OCI-LY7 (cell line): Measurements from ENCODE around the gene MCHR1.

ENCODE experiments used
- CTCF ChIP-seq: fragments of 200-600 bp; sonication (generic); conservative IDR thresholded peaks from 2 replicates; pipeline ENCODE4 v1.5.1; 2014; ENCODE audit warnings: mild to moderate bottlenecking, antibody characterized with exemption, low read length, moderate library complexity, mixed read lengths
- EZH2phosphoT487 ChIP-seq: fragments of 200-600 bp; sonication (generic); IDR thresholded peaks from 2 replicates; pipeline ENCODE4 v1.6.1; 2018; ENCODE audit warnings: low read depth, borderline replicate concordance, mild to moderate bottlenecking, mixed run types, antibody characterized with exemption, low read length, moderate library complexity, mixed read lengths

DNA sequence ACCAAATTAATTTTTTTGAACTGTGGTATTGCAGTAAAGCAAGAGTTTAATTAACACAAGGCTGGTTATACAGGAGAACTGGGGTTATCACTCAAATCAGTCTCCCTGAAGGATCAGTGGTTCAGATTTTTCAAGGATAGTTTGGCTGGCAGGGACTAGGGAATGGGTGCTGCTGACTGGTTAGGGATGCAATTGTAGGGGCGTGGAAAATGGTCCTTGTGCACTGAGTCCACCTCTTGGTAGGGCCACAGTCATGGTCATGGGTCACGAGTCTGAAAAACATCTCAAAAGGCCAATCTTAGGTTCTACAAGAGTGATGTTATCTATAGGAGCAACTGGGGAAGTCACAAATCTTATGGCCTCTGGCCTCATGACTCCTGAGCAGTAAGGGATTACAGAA is 27.9 kb downstream of the MCHR1 start:
- no peak for TF ChIP-seq CTCF
- TF ChIP-seq EZH2phosphoT487, result no peak
